CD4-positive, alpha-beta T cell treated with Interleukin-21 for 1 hour (primary cell): ENCODE measurements around the gene EIF1.
"Not testable (repeated sequence)": the region's sequence is repeated elsewhere in the genome, so short reads cannot be mapped to it uniquely, and the experiment has no call there.

Experiments
- DNase-seq: peaks from one replicate; pipeline ENCODE4 v3.0.0-alpha.2; 2020

The EIF1 gene

GRCh38 chr17:41656249-41657023 is 32.2 kb upstream of the EIF1 start:
- DNase-seq = no peak

GRCh38 chr17:41657176-41657754 is 31.4 kb upstream of the EIF1 start:
- DNase-seq = no peak

GRCh38 chr17:41657936-41658335 is 30.7 kb upstream of the EIF1 start:
- no peak for DNase-seq

- DNase-seq = no peak
These were observed 29.8 kb upstream of the EIF1 start for GRCh38 chr17:41658846-41659245.

GRCh38 chr17:41659427-41660212 is 29.1 kb upstream of the EIF1 start:
- DNase-seq = no peak

- DNase-seq = no peak
These were observed 28.4 kb upstream of the EIF1 start for GRCh38 chr17:41660221-41660711.

GRCh38 chr17:41663451-41664171 is 25.1 kb upstream of the EIF1 start:
- no peak for DNase-seq

GRCh38 chr17:41664172-41664457 is 24.6 kb upstream of the EIF1 start:
- DNase-seq = no peak

GRCh38 chr17:41664587-41665565 is 23.8 kb upstream of the EIF1 start:
- no peak for DNase-seq

- DNase-seq = peak; percentile 91
These were observed 23.0 kb upstream of the EIF1 start for GRCh38 chr17:41665566-41666236.

- peak; percentile 92 for DNase-seq
These were observed 22.4 kb upstream of the EIF1 start for GRCh38 chr17:41666237-41666641.

GRCh38 chr17:41666708-41667279 is 21.9 kb upstream of the EIF1 start:
- DNase-seq = peak; percentile 90

- DNase-seq = no peak
These were observed 21.2 kb upstream of the EIF1 start for GRCh38 chr17:41667280-41668041.

GRCh38 chr17:41672153-41672552 is 16.5 kb upstream of the EIF1 start:
- no peak for DNase-seq

- not testable (repeated sequence) for DNase-seq
These were observed 13.3 kb upstream of the EIF1 start for GRCh38 chr17:41675157-41676057.

- DNase-seq = no peak
These were observed 12.6 kb upstream of the EIF1 start for GRCh38 chr17:41676058-41676419.

- DNase-seq = no peak
These were observed 10.2 kb upstream of the EIF1 start for GRCh38 chr17:41678411-41678906.

GRCh38 chr17:41678907-41679739 is 9.6 kb upstream of the EIF1 start:
- DNase-seq = peak; percentile 89
